Rectal smooth muscle tissue (tissue), 1 donor: Measurements from ENCODE around the gene PI4KB.
"Not testable (repeated sequence)": the region's sequence is repeated elsewhere in the genome, so short reads cannot be mapped to it uniquely, and the experiment has no call there.

Experiments
- H3K27ac ChIP-seq: one replicate; pipeline ENCODE4 v1.7.0; 2013; ENCODE audit warnings: low read depth, low read length, inconsistent platforms
- H3K27me3 ChIP-seq: one replicate; pipeline ENCODE4 v1.7.0; 2013; ENCODE audit warnings: low read length; ENCODE audit not compliant: control insufficient read depth, insufficient read depth
- H3K36me3 ChIP-seq: one replicate; pipeline ENCODE4 v1.7.0; 2013; ENCODE audit warnings: low read length; ENCODE audit not compliant: control insufficient read depth, insufficient read depth
- H3K4me1 ChIP-seq: one replicate; pipeline ENCODE4 v1.7.0; 2013; ENCODE audit warnings: low read length; ENCODE audit not compliant: control insufficient read depth, insufficient read depth
- H3K4me3 ChIP-seq: one replicate; pipeline ENCODE4 v1.7.0; 2013; ENCODE audit warnings: low read length
- H3K9ac ChIP-seq: one replicate; pipeline ENCODE4 v1.7.0; 2013; ENCODE audit warnings: low read length

PI4KB gene

GRCh38 chr1:151362308-151363155, 35.3 kb upstream of the PI4KB start:
- no peaks in the 10 kb centered on the region for H3K4me1 ChIP-seq
- H3K36me3 ChIP-seq = peaks cover 28% of the 10 kb centered on the region
- no peaks in the 10 kb centered on the region for H3K27me3 ChIP-seq
- H3K27ac ChIP-seq = no peak overlapping the region
- no peak overlapping the region for H3K9ac ChIP-seq
- H3K4me3 ChIP-seq = no peak overlapping the region

GRCh38 chr1:151361883-151362282, 34.7 kb upstream of the PI4KB start:
- no peak overlapping the region for H3K9ac ChIP-seq
- no peaks in the 10 kb centered on the region for H3K4me1 ChIP-seq
- H3K27ac ChIP-seq = no peak overlapping the region
- H3K36me3 ChIP-seq = peaks cover 28% of the 10 kb centered on the region
- no peaks in the 10 kb centered on the region for H3K27me3 ChIP-seq
- no peak overlapping the region for H3K4me3 ChIP-seq

GRCh38 chr1:151356696-151357095, 29.5 kb upstream of the PI4KB start:
- Histone ChIP-seq H3K9ac (no peak overlapping the region), H3K27ac (no peak overlapping the region), H3K27me3 (no peaks in the 10 kb centered on the region), H3K4me1 (no peaks in the 10 kb centered on the region), H3K36me3 (no peaks in the 10 kb centered on the region), H3K4me3 (no peak overlapping the region)

GRCh38 chr1:151352021-151352718, 25.0 kb upstream of the PI4KB start:
- Histone ChIP-seq H3K27ac (no peak overlapping the region), H3K36me3 (no peaks in the 10 kb centered on the region), H3K4me3 (no peak overlapping the region), H3K9ac (no peak overlapping the region), H3K27me3 (no peaks in the 10 kb centered on the region), H3K4me1 (peaks cover 5% of the 10 kb centered on the region)

GRCh38 chr1:151350323-151350722, 23.1 kb upstream of the PI4KB start:
- H3K4me3 ChIP-seq, H3K27ac ChIP-seq, H3K36me3 ChIP-seq, H3K27me3 ChIP-seq, H3K9ac ChIP-seq: not testable (repeated sequence)
- H3K4me1 ChIP-seq = peaks cover 11% of the 10 kb centered on the region

DNA sequence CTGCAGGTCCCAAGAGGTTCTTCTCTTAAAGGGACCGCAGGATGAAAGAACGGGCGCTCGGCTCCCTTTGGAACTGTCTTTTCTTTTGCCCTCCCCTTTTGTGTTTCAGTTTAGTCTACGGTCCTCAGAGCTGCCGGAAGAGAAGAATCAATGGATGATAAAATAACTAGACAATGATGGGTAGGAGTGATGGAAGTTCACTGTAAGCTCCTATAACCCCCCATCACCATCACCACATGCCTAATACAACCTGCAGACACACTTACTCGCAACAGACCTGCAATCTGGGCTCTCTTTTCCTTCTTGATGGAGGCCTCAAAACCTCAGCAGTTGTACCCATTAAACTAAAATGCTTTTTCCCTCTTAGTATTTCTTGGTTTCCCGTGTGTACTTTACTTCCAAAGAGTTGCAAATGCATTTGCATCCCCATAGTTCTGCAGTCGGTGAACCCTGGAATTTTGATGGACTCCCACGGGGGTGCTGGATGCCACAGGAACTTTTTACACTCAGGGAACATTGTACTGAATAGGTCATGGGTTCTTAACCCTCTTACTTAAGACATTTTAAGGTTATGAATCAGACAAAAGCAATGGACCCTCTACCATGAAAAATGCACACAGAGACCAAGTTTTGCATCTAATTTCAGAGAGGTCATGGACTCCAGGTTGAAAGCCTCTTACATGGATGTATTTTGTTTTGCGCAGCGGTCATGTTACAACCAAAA, 20.5 kb upstream of the PI4KB start:
- Histone ChIP-seq H3K36me3 (peaks cover 13% of the 10 kb centered on the region), H3K27ac (peak overlapping the region; percentile 49), H3K27me3 (no peaks in the 10 kb centered on the region), H3K9ac (no peak overlapping the region), H3K4me1 (peaks cover 11% of the 10 kb centered on the region), H3K4me3 (peak overlapping the region; percentile 85)

GRCh38 chr1:151346769-151347522, 19.7 kb upstream of the PI4KB start, which contains the start of gene RFX5:
Gene RFX5, minus strand, starts transcription at chr1:151347252. Its CDS starts 932 bp downstream, at chr1:151346320.
- Histone ChIP-seq H3K9ac (peak within 1 kb of the TSS; percentile 63), H3K27me3 (no peaks in the 10 kb centered on the region), H3K4me3 (peak within 1 kb of the TSS; percentile 85), H3K36me3 (peaks cover 13% of the 10 kb centered on the region), H3K4me1 (peaks cover 11% of the 10 kb centered on the region), H3K27ac (peak within 1 kb of the TSS; percentile 89)

DNA sequence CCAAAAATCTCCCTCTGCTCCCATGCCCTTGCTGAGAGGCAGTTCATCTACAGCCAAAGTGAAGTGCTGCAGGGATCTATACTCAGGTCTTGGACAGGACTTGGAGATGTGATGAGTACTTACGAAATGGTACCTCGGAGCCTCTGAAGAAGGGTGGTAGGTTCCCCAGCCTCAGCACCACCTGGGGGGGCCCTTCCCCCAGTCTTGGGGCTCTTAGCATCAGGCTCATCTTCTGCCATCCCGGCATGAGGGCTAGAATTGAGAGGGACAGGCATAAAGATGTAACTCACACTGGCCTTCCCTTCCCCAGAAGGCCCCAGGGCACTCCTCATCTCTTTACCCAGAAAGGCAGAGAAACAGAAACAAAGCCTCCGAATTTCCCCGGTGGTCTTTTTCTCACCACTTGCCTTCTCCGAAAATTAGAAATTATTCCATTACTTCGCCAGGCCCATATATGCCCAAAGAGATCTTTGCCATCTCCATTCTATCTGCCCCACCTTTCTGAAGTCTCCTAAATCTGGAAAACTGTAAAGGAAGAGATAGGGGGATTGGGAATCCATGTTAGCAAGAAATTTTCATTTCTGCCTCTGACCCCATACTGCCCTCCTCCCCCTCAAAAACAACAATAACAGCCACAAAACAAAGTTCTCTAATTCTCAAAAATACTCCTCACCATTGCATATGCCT, 19.0 kb upstream of the PI4KB start:
- peak overlapping the region; percentile 89 for H3K27ac ChIP-seq
- peaks cover 11% of the 10 kb centered on the region for H3K4me1 ChIP-seq
- H3K27me3 ChIP-seq = no peaks in the 10 kb centered on the region
- H3K9ac ChIP-seq = peak overlapping the region; percentile 63
- H3K36me3 ChIP-seq = peaks cover 13% of the 10 kb centered on the region
- peak overlapping the region; percentile 85 for H3K4me3 ChIP-seq

- Histone ChIP-seq H3K27ac (no peak overlapping the region), H3K4me3 (no peak overlapping the region), H3K9ac (no peak overlapping the region), H3K4me1 (peaks cover 11% of the 10 kb centered on the region), H3K36me3 (peaks cover 13% of the 10 kb centered on the region), H3K27me3 (no peaks in the 10 kb centered on the region)
Measured at GRCh38 chr1:151344291-151344690, 17.1 kb upstream of the PI4KB start.

DNA sequence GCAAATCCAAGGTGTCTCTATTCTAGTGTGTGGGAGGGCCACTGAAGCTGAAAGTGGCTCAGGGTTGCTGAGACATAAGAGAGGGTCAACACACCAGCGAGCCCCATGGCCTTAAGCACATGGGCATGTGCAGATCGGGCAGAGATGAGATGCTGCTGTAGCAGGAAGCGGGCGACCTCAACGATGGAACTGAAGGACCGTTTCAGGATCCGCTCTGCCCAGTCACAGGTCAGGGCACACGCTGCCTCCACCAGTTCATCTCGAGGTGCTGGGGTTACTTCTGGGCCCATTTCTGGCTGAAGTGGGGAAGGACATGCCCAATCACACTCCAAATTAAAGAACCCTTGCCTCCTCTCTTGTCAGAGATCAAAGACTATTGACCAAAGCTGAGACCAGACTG, 16.4 kb upstream of the PI4KB start:
- Histone ChIP-seq H3K4me3 (no peak overlapping the region), H3K9ac (no peak overlapping the region), H3K27me3 (no peaks in the 10 kb centered on the region), H3K4me1 (peaks cover 11% of the 10 kb centered on the region), H3K27ac (no peak overlapping the region), H3K36me3 (peaks cover 13% of the 10 kb centered on the region)

- peaks cover 8% of the 10 kb centered on the region for H3K4me1 ChIP-seq
- no peak overlapping the region for H3K4me3 ChIP-seq
- no peaks in the 10 kb centered on the region for H3K27me3 ChIP-seq
- H3K36me3 ChIP-seq = peaks cover 13% of the 10 kb centered on the region
- H3K27ac ChIP-seq = no peak overlapping the region
- no peak overlapping the region for H3K9ac ChIP-seq
Measured at GRCh38 chr1:151342569-151342968, 15.4 kb upstream of the PI4KB start.
